ENCODE data around the gene TUBA3C.
"Not testable (repeated sequence)": the region's sequence is repeated elsewhere in the genome, so short reads cannot be mapped to it uniquely, and the experiment has no call there.

GRCh38 chr13:19189911-19190310 lies 8.3 kb upstream of the TUBA3C start:
- TF ChIP-seq POLR2AphosphoS5, POLR2A (IDR thresholded peaks at IDR 0.05; ENCODE audit: low read depth, low read length): not testable (repeated sequence)
